Endothelial cell (in vitro differentiated cells): Measurements from ENCODE around the gene C10orf71. TPM values are rescaled to one million over a fixed set of nuclear protein-coding genes. Genes with fewer than 3 reads are reported as not detected.
A peak's percentile ranks its signal among the peaks of the same experiment; 100 is the strongest.

ENCODE experiments used
- DNase-seq: peaks from one replicate; pipeline ENCODE4 v3.0.0; 2021; ENCODE audit warnings: low spot score
- H3K27ac Mint-ChIP-seq: one replicate; pipeline ENCODE4 v1.8.0; 2021; ENCODE audit warnings: mixed read lengths, inconsistent platforms; ENCODE audit not compliant: unreplicated experiment
- H3K27me3 Mint-ChIP-seq: one replicate; pipeline ENCODE4 v1.8.0; 2021; ENCODE audit warnings: mild to moderate bottlenecking, moderate library complexity, mixed read lengths, inconsistent platforms; ENCODE audit not compliant: unreplicated experiment
- H3K36me3 Mint-ChIP-seq: one replicate; pipeline ENCODE4 v1.8.0; 2021; ENCODE audit warnings: mild to moderate bottlenecking, low read depth, mixed read lengths, inconsistent platforms; ENCODE audit not compliant: unreplicated experiment
- H3K4me1 Mint-ChIP-seq: one replicate; pipeline ENCODE4 v1.8.0; 2021; ENCODE audit warnings: mild to moderate bottlenecking, mixed read lengths, inconsistent platforms; ENCODE audit not compliant: unreplicated experiment
- H3K4me3 Mint-ChIP-seq: one replicate; pipeline ENCODE4 v1.8.0; 2021; ENCODE audit warnings: mild to moderate bottlenecking, mixed read lengths, inconsistent platforms; ENCODE audit not compliant: unreplicated experiment
- H3K9me3 Mint-ChIP-seq: one replicate; pipeline ENCODE4 v1.8.0; 2021; ENCODE audit warnings: mixed read lengths, inconsistent platforms; ENCODE audit not compliant: unreplicated experiment
- total RNA-seq: library from RNA; stranded (reverse); fragmentation: NEBNext Ultra II Directional; extraction: Animal tissue kit (Norgen Biotek cat#: 25700); gene quantifications from one replicate; pipeline ENCODE4 v1.2.1, GENCODE V29; 2021; ENCODE audit not compliant: unreplicated experiment
- TF ChIP-seq, protein P1 (sequence below): fragments of 200-600 bp; sonication (generic); IDR thresholded peaks from one replicate; pipeline ENCODE4 v1.5.0; 2021; ENCODE audit warnings: antibody characterized with exemption; ENCODE audit not compliant: unreplicated experiment

Gene C10orf71
- total RNA-seq, 1 donor from 2014 or later: not detected

DNA sequence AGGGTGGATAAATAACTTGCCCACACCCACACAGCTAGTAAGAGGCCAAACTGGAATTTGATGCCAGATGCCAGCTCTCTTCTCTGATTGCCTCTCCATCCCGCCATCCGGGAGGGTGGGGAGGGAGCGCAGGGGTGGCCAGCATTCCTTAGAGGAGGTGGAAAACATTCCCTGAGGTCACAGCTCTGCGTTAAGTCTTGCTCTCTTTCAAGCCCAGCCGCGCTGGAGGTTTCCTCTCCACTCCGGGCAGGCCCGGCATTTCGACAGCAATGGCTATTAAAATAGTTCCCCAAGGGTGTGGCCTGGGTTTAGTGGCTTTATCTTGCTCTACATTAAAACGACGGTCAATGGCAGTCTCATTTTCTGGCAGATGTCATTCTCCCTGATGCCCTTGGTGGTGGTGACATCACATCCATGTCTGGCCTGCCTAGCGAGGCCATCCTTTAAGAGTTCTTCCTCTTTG lies 16.1 kb upstream of the C10orf71 start:
- H3K4me3 Mint-ChIP-seq: no peak overlapping the region
- TF ChIP-seq, protein P1, sequence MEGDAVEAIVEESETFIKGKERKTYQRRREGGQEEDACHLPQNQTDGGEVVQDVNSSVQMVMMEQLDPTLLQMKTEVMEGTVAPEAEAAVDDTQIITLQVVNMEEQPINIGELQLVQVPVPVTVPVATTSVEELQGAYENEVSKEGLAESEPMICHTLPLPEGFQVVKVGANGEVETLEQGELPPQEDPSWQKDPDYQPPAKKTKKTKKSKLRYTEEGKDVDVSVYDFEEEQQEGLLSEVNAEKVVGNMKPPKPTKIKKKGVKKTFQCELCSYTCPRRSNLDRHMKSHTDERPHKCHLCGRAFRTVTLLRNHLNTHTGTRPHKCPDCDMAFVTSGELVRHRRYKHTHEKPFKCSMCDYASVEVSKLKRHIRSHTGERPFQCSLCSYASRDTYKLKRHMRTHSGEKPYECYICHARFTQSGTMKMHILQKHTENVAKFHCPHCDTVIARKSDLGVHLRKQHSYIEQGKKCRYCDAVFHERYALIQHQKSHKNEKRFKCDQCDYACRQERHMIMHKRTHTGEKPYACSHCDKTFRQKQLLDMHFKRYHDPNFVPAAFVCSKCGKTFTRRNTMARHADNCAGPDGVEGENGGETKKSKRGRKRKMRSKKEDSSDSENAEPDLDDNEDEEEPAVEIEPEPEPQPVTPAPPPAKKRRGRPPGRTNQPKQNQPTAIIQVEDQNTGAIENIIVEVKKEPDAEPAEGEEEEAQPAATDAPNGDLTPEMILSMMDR: no peak
- peaks cover 6% of the 10 kb centered on the region for H3K4me1 Mint-ChIP-seq
- peaks cover 3% of the 10 kb centered on the region for H3K27me3 Mint-ChIP-seq
- no peak for DNase-seq
- H3K27ac Mint-ChIP-seq: no peak overlapping the region
- H3K36me3 Mint-ChIP-seq: no peaks in the 10 kb centered on the region
- H3K9me3 Mint-ChIP-seq: no peaks in the 10 kb centered on the region

DNA sequence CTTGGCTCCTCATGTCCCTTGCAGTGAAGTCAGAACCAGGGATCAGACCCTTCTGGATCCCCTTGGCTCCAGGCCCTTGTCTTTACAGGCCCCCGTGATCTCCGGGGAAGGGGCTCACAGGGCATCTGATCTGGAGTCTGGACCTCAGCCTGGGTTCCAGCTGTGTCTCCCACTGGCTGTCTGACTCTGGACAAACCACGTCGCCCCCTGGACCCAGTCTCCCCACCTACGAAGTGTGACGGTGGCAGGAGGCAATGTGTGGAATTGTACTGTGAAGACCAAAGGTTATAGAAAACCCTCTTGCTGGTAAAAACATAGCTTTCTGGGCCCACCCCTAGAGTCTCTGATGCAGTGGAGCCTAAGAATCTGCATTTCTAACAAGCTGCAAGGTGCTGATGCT lies 15.5 kb upstream of the C10orf71 start:
- peaks cover 6% of the 10 kb centered on the region for H3K4me1 Mint-ChIP-seq
- H3K9me3 Mint-ChIP-seq: no peaks in the 10 kb centered on the region
- H3K27ac Mint-ChIP-seq: no peak overlapping the region
- no peak overlapping the region for H3K4me3 Mint-ChIP-seq
- TF ChIP-seq, protein P1: no peak
- no peaks in the 10 kb centered on the region for H3K36me3 Mint-ChIP-seq
- H3K27me3 Mint-ChIP-seq: peaks cover 3% of the 10 kb centered on the region
- no peak for DNase-seq

DNA sequence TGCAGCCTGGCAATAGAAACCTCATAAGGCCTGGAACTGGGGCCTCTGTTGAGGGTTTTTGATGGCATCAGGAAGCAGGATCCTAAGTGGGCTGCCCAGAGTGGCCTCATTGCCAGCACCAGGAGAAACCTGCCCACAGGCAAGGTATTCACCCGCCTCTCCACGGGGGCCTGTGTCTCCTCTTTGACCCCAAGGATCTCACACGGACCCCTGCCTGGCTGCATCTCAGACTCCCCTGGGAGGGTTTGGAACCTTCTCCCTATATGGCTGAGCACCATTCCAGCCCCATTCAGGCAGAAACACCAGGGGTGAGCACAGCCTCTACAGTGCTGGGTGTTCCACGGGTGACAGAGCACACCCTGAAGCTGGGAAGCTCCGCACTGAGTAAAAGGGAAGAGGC lies 14.6 kb upstream of the C10orf71 start:
- TF ChIP-seq, protein P1: no peak
- H3K27me3 Mint-ChIP-seq: peaks cover 3% of the 10 kb centered on the region
- H3K36me3 Mint-ChIP-seq: no peaks in the 10 kb centered on the region
- H3K4me3 Mint-ChIP-seq: no peak overlapping the region
- H3K9me3 Mint-ChIP-seq: no peaks in the 10 kb centered on the region
- DNase-seq: no peak
- H3K4me1 Mint-ChIP-seq: peaks cover 6% of the 10 kb centered on the region
- H3K27ac Mint-ChIP-seq: no peak overlapping the region

DNA sequence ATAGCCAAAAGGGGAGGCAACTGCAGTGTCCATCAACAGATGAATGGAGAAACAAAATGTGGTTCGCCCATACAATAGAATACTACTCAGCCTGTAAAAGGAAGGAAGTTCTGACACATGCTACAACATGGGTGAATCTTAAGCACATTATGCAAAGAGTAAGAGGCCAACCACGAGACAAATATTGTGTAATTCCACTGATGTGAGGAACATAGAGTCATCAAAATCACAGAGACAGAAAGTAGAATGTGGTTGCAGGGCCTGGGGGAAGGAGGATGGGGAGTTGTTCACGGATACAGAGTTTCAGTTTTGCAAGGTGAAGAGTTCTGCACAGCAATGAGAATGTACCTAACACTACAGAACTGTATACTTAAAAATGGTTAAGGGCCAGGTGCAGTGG lies 13.7 kb upstream of the C10orf71 start:
- H3K4me1 Mint-ChIP-seq: peaks cover 15% of the 10 kb centered on the region

DNA sequence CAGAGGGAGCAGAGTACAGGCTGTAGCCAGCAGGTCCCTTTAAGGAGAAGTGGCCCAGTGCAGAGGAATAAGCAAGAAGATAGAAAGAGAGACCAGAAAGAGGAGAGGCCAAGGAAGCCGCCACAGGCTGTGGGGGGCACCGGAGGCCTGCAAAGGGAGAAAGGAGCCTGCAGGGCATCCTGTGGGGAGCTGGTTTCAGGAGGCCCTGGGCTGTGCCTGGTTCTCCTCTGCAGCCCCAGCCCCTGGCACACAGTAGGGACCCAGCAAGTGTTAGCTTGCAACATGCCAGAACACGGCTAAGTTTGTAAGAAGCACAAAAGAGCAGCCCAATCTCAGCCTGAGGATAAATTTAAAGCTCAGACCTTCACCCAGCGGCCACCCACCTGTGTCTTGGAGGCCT lies 12.3 kb upstream of the C10orf71 start:
- peak overlapping the region; percentile 43 for H3K27ac Mint-ChIP-seq
- TF ChIP-seq, protein P1: no peak
- H3K4me1 Mint-ChIP-seq: peaks cover 29% of the 10 kb centered on the region
- H3K9me3 Mint-ChIP-seq: no peaks in the 10 kb centered on the region
- H3K27me3 Mint-ChIP-seq: peaks cover 3% of the 10 kb centered on the region
- DNase-seq: no peak
- no peaks in the 10 kb centered on the region for H3K36me3 Mint-ChIP-seq
- no peak overlapping the region for H3K4me3 Mint-ChIP-seq

More for the DNA sequence above, 13.7 kb upstream of the C10orf71 start:
- Mint-ChIP-seq H3K27me3 (peaks cover 3% of the 10 kb centered on the region), H3K27ac (no peak overlapping the region), H3K4me3 (no peak overlapping the region), H3K36me3 (no peaks in the 10 kb centered on the region), H3K9me3 (no peaks in the 10 kb centered on the region)
- DNase-seq: no peak
- TF ChIP-seq, protein P1: no peak
